Liver (tissue), 3 donors: ENCODE results near the gene CA10.

Experiments
- CTCF ChIP-seq: fragments of 150-350 bp; IDR thresholded peaks from 2 replicates; pipeline ENCODE4 v1.5.1; 2017; ENCODE audit warnings: improper control_type of control experiment, low read depth, low read length; ENCODE audit not compliant: missing input control
- EGR1 ChIP-seq, 2 donors: IDR thresholded peaks; 2 replicates each; pipeline ENCODE4 v1.6.1; 2016 to 2018; ENCODE audit warnings: antibody characterized with exemption in 2 of 2, low read depth in 2 of 2
- GABPA ChIP-seq, 2 donors: IDR thresholded peaks in 1 of 2; conservative IDR thresholded peaks in 1 of 2; 2 replicates each; pipeline ENCODE4 v1.6.1; 2016; ENCODE audit warnings: antibody characterized with exemption in 2 of 2, mild to moderate bottlenecking in 1 of 2, moderate library complexity in 1 of 2
- HNF4G ChIP-seq: IDR thresholded peaks from 2 replicates; pipeline ENCODE4 v1.6.1; 2016; ENCODE audit warnings: antibody characterized with exemption
- JUND ChIP-seq, 2 donors: IDR thresholded peaks; 2 replicates each; pipeline ENCODE4 v1.6.1; 2016; ENCODE audit warnings: antibody characterized with exemption in 2 of 2
- MAX ChIP-seq: IDR thresholded peaks from 2 replicates; pipeline ENCODE4 v1.6.1; 2016; ENCODE audit warnings: antibody characterized with exemption
- NR2F2 ChIP-seq: IDR thresholded peaks from 2 replicates; pipeline ENCODE4 v1.6.1; 2016; ENCODE audit warnings: antibody characterized with exemption
- RAD21 ChIP-seq, 2 donors: IDR thresholded peaks; 2 replicates each; pipeline ENCODE4 v1.6.1; 2016; ENCODE audit warnings: antibody characterized with exemption in 2 of 2, mild to moderate bottlenecking in 2 of 2
- SP1 ChIP-seq: IDR thresholded peaks from 2 replicates; pipeline ENCODE4 v1.6.1; 2018; ENCODE audit warnings: antibody characterized with exemption, mild to moderate bottlenecking
- TAF1 ChIP-seq: conservative IDR thresholded peaks from 2 replicates; pipeline ENCODE4 v1.6.1; 2016; ENCODE audit warnings: antibody characterized with exemption, mild to moderate bottlenecking
- YY1 ChIP-seq: IDR thresholded peaks from 2 replicates; pipeline ENCODE4 v1.6.1; 2016; ENCODE audit warnings: antibody characterized with exemption, mild to moderate bottlenecking
- TF ChIP-seq, protein P1 (sequence below): IDR thresholded peaks from 2 replicates; pipeline ENCODE4 v1.6.1; 2016; ENCODE audit warnings: antibody characterized with exemption, mild to moderate bottlenecking
- TF ChIP-seq, protein P2 (sequence below): IDR thresholded peaks from 2 replicates; pipeline ENCODE4 v1.6.1; 2016; ENCODE audit warnings: antibody characterized with exemption
- TF ChIP-seq, protein P3 (sequence below): IDR thresholded peaks from 2 replicates; pipeline ENCODE4 v1.6.1; 2016; ENCODE audit warnings: antibody characterized with exemption
- donor health status: healthy.
- donor health status: healthy.

DNA sequence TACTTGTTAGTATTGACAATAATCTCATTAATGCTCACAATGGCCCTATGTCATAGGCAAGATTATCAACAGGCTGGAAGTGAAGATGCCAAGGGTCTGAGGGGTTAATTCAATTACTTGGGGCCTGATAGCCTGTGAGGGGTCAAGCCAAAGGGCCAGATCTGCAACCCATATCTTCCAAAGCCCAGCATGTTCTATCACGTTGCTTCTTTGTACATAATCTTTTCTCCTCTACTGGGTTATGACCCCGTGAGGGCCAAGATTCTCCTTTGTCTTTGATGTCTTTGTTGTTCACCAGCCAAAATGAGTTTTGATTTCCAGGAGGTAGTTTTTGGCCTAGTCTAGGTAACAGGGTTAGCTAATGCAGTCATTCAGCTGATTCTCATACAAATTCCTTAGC is 551.0 kb downstream of the CA10 start:
- no peak for TF ChIP-seq TAF1
- no peak for TF ChIP-seq CTCF
- TF ChIP-seq GABPA (IDR thresholded peaks at IDR 0.05 in 1 of 2, conservative IDR thresholded peaks at IDR 0.05 in 1 of 2): no peak
- TF ChIP-seq MAX: no peak
- TF ChIP-seq JUND (IDR thresholded peaks at IDR 0.05): no peak
- no peak for TF ChIP-seq YY1
- TF ChIP-seq, protein P1, sequence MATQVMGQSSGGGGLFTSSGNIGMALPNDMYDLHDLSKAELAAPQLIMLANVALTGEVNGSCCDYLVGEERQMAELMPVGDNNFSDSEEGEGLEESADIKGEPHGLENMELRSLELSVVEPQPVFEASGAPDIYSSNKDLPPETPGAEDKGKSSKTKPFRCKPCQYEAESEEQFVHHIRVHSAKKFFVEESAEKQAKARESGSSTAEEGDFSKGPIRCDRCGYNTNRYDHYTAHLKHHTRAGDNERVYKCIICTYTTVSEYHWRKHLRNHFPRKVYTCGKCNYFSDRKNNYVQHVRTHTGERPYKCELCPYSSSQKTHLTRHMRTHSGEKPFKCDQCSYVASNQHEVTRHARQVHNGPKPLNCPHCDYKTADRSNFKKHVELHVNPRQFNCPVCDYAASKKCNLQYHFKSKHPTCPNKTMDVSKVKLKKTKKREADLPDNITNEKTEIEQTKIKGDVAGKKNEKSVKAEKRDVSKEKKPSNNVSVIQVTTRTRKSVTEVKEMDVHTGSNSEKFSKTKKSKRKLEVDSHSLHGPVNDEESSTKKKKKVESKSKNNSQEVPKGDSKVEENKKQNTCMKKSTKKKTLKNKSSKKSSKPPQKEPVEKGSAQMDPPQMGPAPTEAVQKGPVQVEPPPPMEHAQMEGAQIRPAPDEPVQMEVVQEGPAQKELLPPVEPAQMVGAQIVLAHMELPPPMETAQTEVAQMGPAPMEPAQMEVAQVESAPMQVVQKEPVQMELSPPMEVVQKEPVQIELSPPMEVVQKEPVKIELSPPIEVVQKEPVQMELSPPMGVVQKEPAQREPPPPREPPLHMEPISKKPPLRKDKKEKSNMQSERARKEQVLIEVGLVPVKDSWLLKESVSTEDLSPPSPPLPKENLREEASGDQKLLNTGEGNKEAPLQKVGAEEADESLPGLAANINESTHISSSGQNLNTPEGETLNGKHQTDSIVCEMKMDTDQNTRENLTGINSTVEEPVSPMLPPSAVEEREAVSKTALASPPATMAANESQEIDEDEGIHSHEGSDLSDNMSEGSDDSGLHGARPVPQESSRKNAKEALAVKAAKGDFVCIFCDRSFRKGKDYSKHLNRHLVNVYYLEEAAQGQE: no peak
- TF ChIP-seq, protein P2, sequence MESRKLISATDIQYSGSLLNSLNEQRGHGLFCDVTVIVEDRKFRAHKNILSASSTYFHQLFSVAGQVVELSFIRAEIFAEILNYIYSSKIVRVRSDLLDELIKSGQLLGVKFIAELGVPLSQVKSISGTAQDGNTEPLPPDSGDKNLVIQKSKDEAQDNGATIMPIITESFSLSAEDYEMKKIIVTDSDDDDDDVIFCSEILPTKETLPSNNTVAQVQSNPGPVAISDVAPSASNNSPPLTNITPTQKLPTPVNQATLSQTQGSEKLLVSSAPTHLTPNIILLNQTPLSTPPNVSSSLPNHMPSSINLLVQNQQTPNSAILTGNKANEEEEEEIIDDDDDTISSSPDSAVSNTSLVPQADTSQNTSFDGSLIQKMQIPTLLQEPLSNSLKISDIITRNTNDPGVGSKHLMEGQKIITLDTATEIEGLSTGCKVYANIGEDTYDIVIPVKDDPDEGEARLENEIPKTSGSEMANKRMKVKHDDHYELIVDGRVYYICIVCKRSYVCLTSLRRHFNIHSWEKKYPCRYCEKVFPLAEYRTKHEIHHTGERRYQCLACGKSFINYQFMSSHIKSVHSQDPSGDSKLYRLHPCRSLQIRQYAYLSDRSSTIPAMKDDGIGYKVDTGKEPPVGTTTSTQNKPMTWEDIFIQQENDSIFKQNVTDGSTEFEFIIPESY: no peak
- TF ChIP-seq NR2F2: no peak
- TF ChIP-seq, protein P3, sequence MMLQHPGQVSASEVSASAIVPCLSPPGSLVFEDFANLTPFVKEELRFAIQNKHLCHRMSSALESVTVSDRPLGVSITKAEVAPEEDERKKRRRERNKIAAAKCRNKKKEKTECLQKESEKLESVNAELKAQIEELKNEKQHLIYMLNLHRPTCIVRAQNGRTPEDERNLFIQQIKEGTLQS: no peak
- TF ChIP-seq SP1: no peak
- no peak for TF ChIP-seq EGR1 (IDR thresholded peaks at IDR 0.05; ENCODE audit: low read depth in 2 of 2)
- no peak for TF ChIP-seq RAD21 (IDR thresholded peaks at IDR 0.05)
- TF ChIP-seq HNF4G: no peak
